Neural crest cell (in vitro differentiated cells): Measurements from ENCODE around the gene SPAG16. TPM values are rescaled to one million over a fixed set of nuclear protein-coding genes. Genes with fewer than 3 reads are reported as not detected.

Experiments used
- DNase-seq: peaks from one replicate; pipeline ENCODE4 v3.0.0; 2021; ENCODE audit warnings: low read depth, mixed read lengths, low spot score
- H3K27ac Mint-ChIP-seq: one replicate; pipeline ENCODE4 v1.8.0; 2021; ENCODE audit warnings: mild to moderate bottlenecking, mixed read lengths; ENCODE audit not compliant: unreplicated experiment
- H3K27me3 Mint-ChIP-seq: 2 replicates; pipeline ENCODE4 v1.8.0; 2021; ENCODE audit warnings: low read depth, mild to moderate bottlenecking, mixed read lengths
- H3K36me3 Mint-ChIP-seq: 2 replicates; pipeline ENCODE4 v1.8.0; 2021; ENCODE audit warnings: low read depth, mild to moderate bottlenecking, mixed read lengths
- H3K4me1 Mint-ChIP-seq: 2 replicates; pipeline ENCODE4 v1.8.0; 2021; ENCODE audit warnings: mixed read lengths
- H3K4me3 Mint-ChIP-seq: one replicate; pipeline ENCODE4 v1.8.0; 2021; ENCODE audit warnings: mild to moderate bottlenecking, mixed read lengths
- H3K9me3 Mint-ChIP-seq: 2 replicates; pipeline ENCODE4 v1.8.0; 2021; ENCODE audit warnings: mixed read lengths
- CTCF ChIP-seq: fragments of 200-600 bp; sonication (generic); conservative IDR thresholded peaks from 2 replicates; pipeline ENCODE4 v1.5.0; 2021; ENCODE audit warnings: antibody characterized with exemption, mild to moderate bottlenecking
- total RNA-seq: library from RNA; stranded (reverse); gene quantifications from 2 replicates; pipeline ENCODE4 v1.2.1, GENCODE V29; 2021

SPAG16 gene
- total RNA-seq, 1 donor from 2014 or later: 29.0 TPM

GRCh38 chr2:214180686-214181085 is 896.4 kb downstream of the SPAG16 start:
- Mint-ChIP-seq H3K36me3 (no peaks in the 10 kb centered on the region), H3K4me1 (no peaks in the 10 kb centered on the region), H3K4me3 (no peak overlapping the region), H3K9me3 (no peaks in the 10 kb centered on the region), H3K27me3 (no peaks in the 10 kb centered on the region), H3K27ac (no peak overlapping the region)
- DNase-seq: no peak
- TF ChIP-seq CTCF: no peak

GRCh38 chr2:214184461-214184860 is 900.2 kb downstream of the SPAG16 start:
- no peak for TF ChIP-seq CTCF
- no peak overlapping the region for H3K27ac Mint-ChIP-seq

GRCh38 chr2:214185546-214185945 is 901.3 kb downstream of the SPAG16 start:
- Mint-ChIP-seq H3K4me1 (no peaks in the 10 kb centered on the region), H3K27ac (no peak overlapping the region), H3K4me3 (no peak overlapping the region), H3K27me3 (no peaks in the 10 kb centered on the region), H3K36me3 (no peaks in the 10 kb centered on the region), H3K9me3 (no peaks in the 10 kb centered on the region)
- no peak for DNase-seq
- no peak for TF ChIP-seq CTCF

More at GRCh38 chr2:214184461-214184860, 900.2 kb downstream of the SPAG16 start:
- no peaks in the 10 kb centered on the region for H3K4me1 Mint-ChIP-seq
- H3K27me3 Mint-ChIP-seq: no peaks in the 10 kb centered on the region
- no peak overlapping the region for H3K4me3 Mint-ChIP-seq
- H3K9me3 Mint-ChIP-seq: no peaks in the 10 kb centered on the region
- DNase-seq: no peak
- no peaks in the 10 kb centered on the region for H3K36me3 Mint-ChIP-seq

GRCh38 chr2:214192711-214193110 is 908.4 kb downstream of the SPAG16 start:
- no peak overlapping the region for H3K27ac Mint-ChIP-seq
- H3K27me3 Mint-ChIP-seq: no peaks in the 10 kb centered on the region
- no peak for TF ChIP-seq CTCF
- H3K4me1 Mint-ChIP-seq: no peaks in the 10 kb centered on the region
- no peaks in the 10 kb centered on the region for H3K9me3 Mint-ChIP-seq
- no peak overlapping the region for H3K4me3 Mint-ChIP-seq
- DNase-seq: no peak
- H3K36me3 Mint-ChIP-seq: no peaks in the 10 kb centered on the region

GRCh38 chr2:214193943-214194342 is 909.7 kb downstream of the SPAG16 start:
- H3K4me3 Mint-ChIP-seq: no peak overlapping the region
- H3K27ac Mint-ChIP-seq: no peak overlapping the region
- peak; percentile 35 for TF ChIP-seq CTCF
- H3K36me3 Mint-ChIP-seq: no peaks in the 10 kb centered on the region
- no peaks in the 10 kb centered on the region for H3K27me3 Mint-ChIP-seq
- no peak for DNase-seq
- no peaks in the 10 kb centered on the region for H3K9me3 Mint-ChIP-seq
- H3K4me1 Mint-ChIP-seq: no peaks in the 10 kb centered on the region

GRCh38 chr2:214196260-214196659 is 912.0 kb downstream of the SPAG16 start:
- no peaks in the 10 kb centered on the region for H3K36me3 Mint-ChIP-seq

More at GRCh38 chr2:214196260-214196659, 912.0 kb downstream of the SPAG16 start:
- DNase-seq: no peak
- Mint-ChIP-seq H3K27me3 (no peaks in the 10 kb centered on the region), H3K4me1 (no peaks in the 10 kb centered on the region), H3K4me3 (no peak overlapping the region), H3K27ac (no peak overlapping the region), H3K9me3 (no peaks in the 10 kb centered on the region)
- TF ChIP-seq CTCF: no peak
